ENCODE measurements around the gene GSDMA. TPM values are rescaled to one million over a fixed set of nuclear protein-coding genes. Genes with fewer than 3 reads are reported as not detected.

The GSDMA gene
- total and polyA plus RNA-seq, 8 donors: 0.09 to 0.73 TPM; not detected in 6

DNA sequence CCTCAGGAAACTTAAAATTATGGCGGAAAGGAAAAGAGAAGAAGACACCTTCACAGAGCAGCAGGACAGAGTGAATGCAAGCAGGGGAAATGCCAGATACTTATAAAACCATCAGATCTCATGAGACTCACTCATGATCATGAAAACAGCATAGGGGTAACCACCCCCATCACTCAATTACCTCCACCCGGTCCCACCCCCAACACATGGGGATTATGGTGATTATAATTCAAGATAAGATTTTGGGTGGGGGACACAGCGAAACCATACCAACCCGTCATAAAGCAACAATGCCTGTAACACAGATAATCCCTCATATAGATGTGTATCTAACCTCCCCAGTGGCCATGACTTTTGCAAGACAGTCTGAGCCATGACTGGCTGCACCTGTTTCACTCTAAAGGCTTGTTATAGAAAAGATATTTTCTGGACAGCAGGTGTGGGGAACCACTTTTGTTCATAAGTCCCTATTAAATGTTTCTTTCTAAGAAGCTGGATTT is 7.0 kb upstream of the GSDMA start:
- DNase-seq: no peak
- TF ChIP-seq, protein P1, sequence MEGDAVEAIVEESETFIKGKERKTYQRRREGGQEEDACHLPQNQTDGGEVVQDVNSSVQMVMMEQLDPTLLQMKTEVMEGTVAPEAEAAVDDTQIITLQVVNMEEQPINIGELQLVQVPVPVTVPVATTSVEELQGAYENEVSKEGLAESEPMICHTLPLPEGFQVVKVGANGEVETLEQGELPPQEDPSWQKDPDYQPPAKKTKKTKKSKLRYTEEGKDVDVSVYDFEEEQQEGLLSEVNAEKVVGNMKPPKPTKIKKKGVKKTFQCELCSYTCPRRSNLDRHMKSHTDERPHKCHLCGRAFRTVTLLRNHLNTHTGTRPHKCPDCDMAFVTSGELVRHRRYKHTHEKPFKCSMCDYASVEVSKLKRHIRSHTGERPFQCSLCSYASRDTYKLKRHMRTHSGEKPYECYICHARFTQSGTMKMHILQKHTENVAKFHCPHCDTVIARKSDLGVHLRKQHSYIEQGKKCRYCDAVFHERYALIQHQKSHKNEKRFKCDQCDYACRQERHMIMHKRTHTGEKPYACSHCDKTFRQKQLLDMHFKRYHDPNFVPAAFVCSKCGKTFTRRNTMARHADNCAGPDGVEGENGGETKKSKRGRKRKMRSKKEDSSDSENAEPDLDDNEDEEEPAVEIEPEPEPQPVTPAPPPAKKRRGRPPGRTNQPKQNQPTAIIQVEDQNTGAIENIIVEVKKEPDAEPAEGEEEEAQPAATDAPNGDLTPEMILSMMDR (IDR thresholded peaks at IDR 0.05): no peak
- H3K4me1 ChIP-seq: peaks cover 0 to 3% (median 3%) of the 10 kb centered on the region in 3 donors
- ATAC-seq: no peak
- 67 to 82% methylated on average over 4 of the region's 4 CpGs for WGBS, 2 donors
- no peak for FAIRE-seq
- no peaks in the 10 kb centered on the region for H3K9me3 ChIP-seq
- H3K27ac ChIP-seq: no peak overlapping the region
- H3K27me3 ChIP-seq: no peaks in the 10 kb centered on the region
- no peak overlapping the region for H3K4me3 ChIP-seq
- intact Hi-C loops (cut with DNase I): no loop called here
- no peaks in the 10 kb centered on the region for H3K36me3 ChIP-seq

DNA sequence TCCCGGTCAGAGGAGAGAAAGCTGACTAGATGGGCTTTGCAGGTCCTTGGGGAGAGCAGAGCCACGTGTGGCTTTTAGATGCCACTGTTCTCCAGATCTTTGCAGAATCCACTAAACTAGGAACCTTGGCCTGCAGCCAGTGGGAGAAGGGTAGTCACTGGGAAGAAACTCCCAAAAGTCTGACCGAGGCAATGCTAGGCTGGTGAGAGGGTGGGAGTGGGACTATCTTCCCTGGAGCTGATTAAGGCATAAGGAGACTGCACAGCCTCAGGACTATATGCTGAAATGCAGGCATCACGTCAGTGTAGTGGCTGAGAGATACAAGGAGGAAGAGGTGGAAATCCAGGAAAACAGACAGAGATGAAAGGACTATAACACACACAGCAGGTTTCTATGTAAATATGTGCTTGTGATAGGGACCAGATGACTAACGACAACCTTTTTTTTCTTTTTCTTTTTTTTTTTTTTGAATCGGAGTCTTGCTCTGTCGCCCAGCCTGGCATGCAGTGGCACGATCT is 2.2 kb upstream of the GSDMA start:
- Histone ChIP-seq H3K4me3 (no peak overlapping the region), H3K36me3 (no peaks in the 10 kb centered on the region), H3K27me3 (no peaks in the 10 kb centered on the region), H3K27ac (no peak overlapping the region), H3K9me3 (no peaks in the 10 kb centered on the region), H3K4me1 (no peaks in the 10 kb centered on the region)
- intact Hi-C loops (cut with DNase I): no loop called here
- DNase-seq (no peak), ATAC-seq (no peak), FAIRE-seq (no peak)
- TF ChIP-seq, protein P1 (IDR thresholded peaks at IDR 0.05): no peak
- WGBS, 2 donors: 29 to 37% methylated on average over 6 to 8 of the region's 8 CpGs

GRCh38 chr17:39963829-39964228 is 1.0 kb downstream of the GSDMA start:
- H3K27ac ChIP-seq: no peak overlapping the region
- DNase-seq: no peak
- TF ChIP-seq, protein P1 (IDR thresholded peaks at IDR 0.05): no peak
- no peak for ATAC-seq
- WGBS, 2 donors: 69 to 75% methylated on average over 6 of the region's 6 CpGs
- no peaks in the 10 kb centered on the region for H3K36me3 ChIP-seq
- no peaks in the 10 kb centered on the region for H3K4me1 ChIP-seq
- intact Hi-C loops (cut with DNase I): no loop called here
- H3K4me3 ChIP-seq: no peak overlapping the region
- no peaks in the 10 kb centered on the region for H3K9me3 ChIP-seq
- FAIRE-seq: no peak
- no peaks in the 10 kb centered on the region for H3K27me3 ChIP-seq

GRCh38 chr17:39965017-39965699 is 2.4 kb downstream of the GSDMA start:
- Histone ChIP-seq H3K36me3 (no peaks in the 10 kb centered on the region), H3K9me3 (no peaks in the 10 kb centered on the region), H3K27me3 (no peaks in the 10 kb centered on the region), H3K4me1 (no peaks in the 10 kb centered on the region), H3K4me3 (no peak overlapping the region), H3K27ac (no peak overlapping the region)
- no peak for ATAC-seq
- TF ChIP-seq, protein P1 (IDR thresholded peaks at IDR 0.05): no peak
- FAIRE-seq: no peak
- peak in 1 of 6 donors; percentile 18 for DNase-seq
- intact Hi-C loops (cut with DNase I): no loop called here
- 49 to 58% methylated on average over 8 of the region's 8 CpGs for WGBS, 2 donors

GRCh38 chr17:39966771-39967170 is 4.0 kb downstream of the GSDMA start:
- 63 to 71% methylated on average over 6 of the region's 6 CpGs for WGBS, 2 donors
- H3K9me3 ChIP-seq: no peaks in the 10 kb centered on the region
- H3K36me3 ChIP-seq: no peaks in the 10 kb centered on the region
- no peak for FAIRE-seq
- intact Hi-C loops (cut with DNase I): no loop called here
- no peak for ATAC-seq
- TF ChIP-seq, protein P1 (IDR thresholded peaks at IDR 0.05): no peak
- DNase-seq: no peak
- no peak overlapping the region for H3K4me3 ChIP-seq
- no peaks in the 10 kb centered on the region for H3K27me3 ChIP-seq
- H3K4me1 ChIP-seq: no peaks in the 10 kb centered on the region
- no peak overlapping the region for H3K27ac ChIP-seq

Data from pancreas (tissue), 10 donors.